Trophoblast cell (in vitro differentiated cells and primary cell): Measurements from ENCODE around the gene RAB13.
A peak's percentile ranks its signal among the peaks of the same experiment; 100 is the strongest.

Experiments
- DNase-seq, 2 donors: peaks; one replicate each; pipeline ENCODE4 v3.0.0-alpha.2; 2016
- H2AFZ ChIP-seq: 2 replicates; pipeline ENCODE4 v1.6.1; 2013; ENCODE audit warnings: low read length, moderate library complexity, mild to moderate bottlenecking; ENCODE audit not compliant: insufficient read depth, poor library complexity
- H2AK5ac ChIP-seq: 2 replicates; pipeline ENCODE4 v1.6.1; 2013; ENCODE audit warnings: mild to moderate bottlenecking, low read length
- H2BK120ac ChIP-seq: 2 replicates; pipeline ENCODE4 v1.6.1; 2013; ENCODE audit warnings: low read length, mild to moderate bottlenecking, moderate library complexity; ENCODE audit not compliant: insufficient read depth, poor library complexity
- H2BK12ac ChIP-seq: 2 replicates; pipeline ENCODE4 v1.6.1; 2013; ENCODE audit warnings: mild to moderate bottlenecking, low read length, moderate library complexity
- H2BK5ac ChIP-seq: 2 replicates; pipeline ENCODE4 v1.6.1; 2013; ENCODE audit warnings: low read length, low read depth, moderate library complexity, mild to moderate bottlenecking; ENCODE audit not compliant: poor library complexity
- H3K14ac ChIP-seq: 2 replicates; pipeline ENCODE4 v1.6.1; 2013; ENCODE audit warnings: mild to moderate bottlenecking, low read length
- H3K18ac ChIP-seq: 2 replicates; pipeline ENCODE4 v1.6.1; 2013; ENCODE audit warnings: mild to moderate bottlenecking, low read length
- H3K23ac ChIP-seq: 2 replicates; pipeline ENCODE4 v1.6.1; 2013; ENCODE audit warnings: low read length
- H3K27ac ChIP-seq: 2 replicates; pipeline ENCODE4 v1.5.1; 2013; ENCODE audit warnings: low read depth, mild to moderate bottlenecking, inconsistent platforms, low read length, moderate library complexity
- H3K27me3 ChIP-seq: 2 replicates; pipeline ENCODE4 v1.6.1; 2013; ENCODE audit warnings: inconsistent platforms, mild to moderate bottlenecking, low read length, moderate library complexity; ENCODE audit not compliant: insufficient read depth
- H3K36me3 ChIP-seq, 2 experiments: 1 replicate in 1 of 2; 2 replicates in 1 of 2; pipeline ENCODE4 v1.6.1; 2013; ENCODE audit warnings: low read length in 2 of 2, mild to moderate bottlenecking in 2 of 2, moderate library complexity in 1 of 2; ENCODE audit not compliant: insufficient read depth in 2 of 2, control insufficient read depth in 1 of 2
- H3K4ac ChIP-seq: 2 replicates; pipeline ENCODE4 v1.6.1; 2013; ENCODE audit warnings: low read depth, mild to moderate bottlenecking, low read length, moderate library complexity
- H3K4me1 ChIP-seq, 2 experiments: 1 replicate in 1 of 2; 2 replicates in 1 of 2; pipeline ENCODE4 v1.6.1; 2013; ENCODE audit warnings: low read length in 2 of 2, mild to moderate bottlenecking in 2 of 2, moderate library complexity in 1 of 2; ENCODE audit not compliant: insufficient read depth in 2 of 2, control insufficient read depth in 1 of 2
- H3K4me2 ChIP-seq: 2 replicates; pipeline ENCODE4 v1.6.1; 2013; ENCODE audit warnings: inconsistent platforms, mild to moderate bottlenecking, low read length, moderate library complexity
- H3K4me3 ChIP-seq: 2 replicates; pipeline ENCODE4 v1.5.1; 2013; ENCODE audit warnings: mild to moderate bottlenecking, low read depth, low read length, inconsistent platforms
- H3K79me1 ChIP-seq: one replicate; pipeline ENCODE4 v1.6.1; 2013; ENCODE audit warnings: low read length
- H3K79me2 ChIP-seq: 2 replicates; pipeline ENCODE4 v1.6.1; 2013; ENCODE audit warnings: low read length, mild to moderate bottlenecking; ENCODE audit not compliant: control insufficient read depth, insufficient read depth, poor library complexity
- H3K9ac ChIP-seq: 2 replicates; pipeline ENCODE4 v1.6.1; 2013; ENCODE audit warnings: mild to moderate bottlenecking, low read length
- H3K9me3 ChIP-seq: 2 replicates; pipeline ENCODE4 v1.6.1; 2013; ENCODE audit warnings: low read depth, mild to moderate bottlenecking, control low read depth, inconsistent platforms, low read length; ENCODE audit not compliant: insufficient read depth
- H4K12ac ChIP-seq: 2 replicates; pipeline ENCODE4 v1.6.1; 2013; ENCODE audit warnings: low read depth, mild to moderate bottlenecking, low read length, moderate library complexity
- H4K8ac ChIP-seq: 2 replicates; pipeline ENCODE4 v1.6.1; 2013; ENCODE audit warnings: low read depth, mild to moderate bottlenecking, low read length, moderate library complexity
- H4K91ac ChIP-seq: one replicate; pipeline ENCODE4 v1.6.1; 2013; ENCODE audit warnings: low read depth, mild to moderate bottlenecking, low read length, moderate library complexity
- WGBS: extraction: QIAGEN DNeasy Blood & Tissue Kit; methylation state at CpG from one replicate; pipeline ENCODE4 v1.1.7; 2013; ENCODE audit warnings: missing lambda C conversion rate; ENCODE audit not compliant: insufficient read length, insufficient coverage; ENCODE audit errors: extremely low coverage; 5-methylcytosine and 5-hydroxymethylcytosine counted together

RAB13 gene

DNA sequence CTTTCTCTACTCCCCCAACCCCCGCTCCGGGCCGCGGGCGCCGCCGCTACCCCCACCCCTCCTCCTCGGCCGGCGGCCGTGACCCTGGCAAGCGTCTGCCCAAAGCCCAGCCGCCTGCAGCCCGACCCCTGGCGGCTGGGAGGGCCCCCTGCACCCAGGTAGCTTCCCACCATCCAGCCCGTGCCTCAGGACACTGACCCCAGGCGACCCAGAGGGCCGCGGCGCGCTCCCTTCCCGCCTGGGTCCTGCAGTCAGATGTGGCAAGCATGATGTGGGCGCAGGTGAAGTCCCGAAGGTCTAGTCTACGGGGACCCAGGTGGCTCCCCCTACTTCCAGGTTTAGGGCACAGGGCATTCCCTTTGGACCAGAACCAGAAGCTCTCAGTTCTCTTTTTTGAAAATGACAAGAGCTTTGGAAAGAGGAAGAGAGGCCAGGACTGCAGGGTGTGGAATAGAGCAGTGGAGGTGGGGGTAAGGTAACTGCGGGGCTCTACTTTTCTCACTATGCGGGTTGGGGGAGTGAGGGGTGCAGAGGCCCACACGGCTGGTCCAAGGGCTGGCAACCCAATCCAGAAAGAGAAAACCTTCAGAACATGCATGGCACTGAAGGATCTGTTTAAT, 39.4 kb downstream of the RAB13 start, which contains the start of gene DENND4B:
DENND4B (minus strand) TSS at position 97 of the 620 bp plus-strand sequence. CDS start 2,344 bp downstream, outside the sequence.
- peak within 1 kb of the TSS; percentile 74 for H2BK120ac ChIP-seq
- H3K4me2 ChIP-seq, result peak within 1 kb of the TSS; percentile 91
- H3K4me1 ChIP-seq, result peaks cover 4 to 9% of the 10 kb centered on the region in 2 experiments
- peaks cover 40 to 53% of the 10 kb centered on the region in 2 experiments for H3K36me3 ChIP-seq
- peak within 1 kb of the TSS; percentile 72 for H3K9ac ChIP-seq
- peak; percentile 87 to 91 for DNase-seq
- peak within 1 kb of the TSS; percentile 57 for H3K27ac ChIP-seq
- WGBS, result no CpG with 5 or more reads among the region's 28 CpGs
- peak within 1 kb of the TSS; percentile 31 for H3K14ac ChIP-seq
- H2AFZ ChIP-seq, result peak within 1 kb of the TSS; percentile 89
- H2BK12ac ChIP-seq, result no peak within 1 kb of the TSS
- H3K18ac ChIP-seq, result peak within 1 kb of the TSS; percentile 97
- peak within 1 kb of the TSS; percentile 90 for H3K4me3 ChIP-seq
- H2AK5ac ChIP-seq, result peak within 1 kb of the TSS; percentile 8
- peak within 1 kb of the TSS; percentile 89 for H4K91ac ChIP-seq
- no peaks in the 10 kb centered on the region for H3K27me3 ChIP-seq
- H3K23ac ChIP-seq, result no peak within 1 kb of the TSS
- peaks cover 9% of the 10 kb centered on the region for H3K79me1 ChIP-seq
- H3K9me3 ChIP-seq, result peaks cover 1% of the 10 kb centered on the region
- peak within 1 kb of the TSS; percentile 25 for H3K4ac ChIP-seq
- H4K8ac ChIP-seq, result peak within 1 kb of the TSS; percentile 83
- H2BK5ac ChIP-seq, result peak within 1 kb of the TSS; percentile 68
- peaks cover 10% of the 10 kb centered on the region for H3K79me2 ChIP-seq
- H4K12ac ChIP-seq, result peak within 1 kb of the TSS; percentile 9

DNA sequence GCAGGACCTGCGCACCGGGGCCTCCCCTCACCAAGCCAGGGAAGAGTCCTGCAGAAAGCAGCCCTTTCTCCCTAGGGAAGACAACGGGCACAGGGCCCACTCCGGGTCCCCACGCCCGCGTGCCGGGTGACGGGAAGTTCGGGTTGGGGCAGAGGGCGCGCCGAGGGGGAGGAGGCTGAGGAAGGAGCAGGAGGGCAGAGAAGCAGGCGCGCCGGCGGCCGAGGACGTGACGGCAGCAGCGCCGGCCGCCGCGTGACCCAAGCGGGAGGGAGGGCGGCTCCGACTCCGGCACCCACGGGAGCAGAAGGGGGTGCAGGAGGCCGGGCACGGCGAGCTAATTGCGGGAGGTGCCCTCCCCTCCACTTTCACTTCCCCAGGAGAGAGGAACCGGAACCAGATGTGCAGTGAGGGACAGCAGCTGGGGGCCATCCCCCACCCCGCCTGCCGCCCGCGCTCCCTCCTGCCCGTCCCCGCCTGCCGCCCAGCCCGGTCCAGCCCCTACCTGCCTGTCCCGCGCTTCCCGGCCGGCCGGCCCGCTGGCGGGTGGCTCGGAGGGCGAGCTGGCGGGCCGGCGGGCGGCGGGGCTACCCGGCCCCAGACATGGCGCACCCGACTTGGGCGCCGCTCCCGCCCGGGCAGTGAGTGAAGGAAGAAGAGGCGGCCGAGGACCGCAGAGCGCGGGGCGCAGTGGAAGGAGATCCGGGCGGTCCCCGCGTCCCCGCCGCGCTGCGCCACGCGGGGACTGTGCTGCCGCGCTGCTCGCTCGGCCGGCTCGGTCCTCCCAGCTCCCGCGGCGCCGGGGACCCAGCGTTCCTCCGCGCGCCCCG, 40.1 kb downstream of the RAB13 start:
- peaks cover 10% of the 10 kb centered on the region for H3K79me2 ChIP-seq
- H3K4me1 ChIP-seq, result peaks cover 4 to 9% of the 10 kb centered on the region in 2 experiments
- H3K36me3 ChIP-seq, result peaks cover 39 to 51% of the 10 kb centered on the region in 2 experiments
- peak overlapping the region; percentile 57 for H3K27ac ChIP-seq
- no CpG with 5 or more reads among the region's 95 CpGs for WGBS
- H3K14ac ChIP-seq, result peak overlapping the region; percentile 31
- H3K23ac ChIP-seq, result no peak overlapping the region
- DNase-seq, result peak; percentile 53 to 70
- peak overlapping the region; percentile 83 for H4K8ac ChIP-seq
- peak overlapping the region; percentile 68 for H2BK5ac ChIP-seq
- H3K9ac ChIP-seq, result peak overlapping the region; percentile 72
- peak overlapping the region; percentile 89 for H4K91ac ChIP-seq
- H3K27me3 ChIP-seq, result no peaks in the 10 kb centered on the region
- H3K79me1 ChIP-seq, result peaks cover 9% of the 10 kb centered on the region
- H2BK120ac ChIP-seq, result peak overlapping the region; percentile 74
- peak overlapping the region; percentile 89 for H2AFZ ChIP-seq
- peak overlapping the region; percentile 9 for H4K12ac ChIP-seq
- peak overlapping the region; percentile 97 for H3K18ac ChIP-seq
- peak overlapping the region; percentile 8 for H2AK5ac ChIP-seq
- H3K4me2 ChIP-seq, result peak overlapping the region; percentile 91
- H3K4ac ChIP-seq, result peak overlapping the region; percentile 25
- peak overlapping the region; percentile 90 for H3K4me3 ChIP-seq
- H3K9me3 ChIP-seq, result peaks cover 1% of the 10 kb centered on the region
- no peak overlapping the region for H2BK12ac ChIP-seq

DNA sequence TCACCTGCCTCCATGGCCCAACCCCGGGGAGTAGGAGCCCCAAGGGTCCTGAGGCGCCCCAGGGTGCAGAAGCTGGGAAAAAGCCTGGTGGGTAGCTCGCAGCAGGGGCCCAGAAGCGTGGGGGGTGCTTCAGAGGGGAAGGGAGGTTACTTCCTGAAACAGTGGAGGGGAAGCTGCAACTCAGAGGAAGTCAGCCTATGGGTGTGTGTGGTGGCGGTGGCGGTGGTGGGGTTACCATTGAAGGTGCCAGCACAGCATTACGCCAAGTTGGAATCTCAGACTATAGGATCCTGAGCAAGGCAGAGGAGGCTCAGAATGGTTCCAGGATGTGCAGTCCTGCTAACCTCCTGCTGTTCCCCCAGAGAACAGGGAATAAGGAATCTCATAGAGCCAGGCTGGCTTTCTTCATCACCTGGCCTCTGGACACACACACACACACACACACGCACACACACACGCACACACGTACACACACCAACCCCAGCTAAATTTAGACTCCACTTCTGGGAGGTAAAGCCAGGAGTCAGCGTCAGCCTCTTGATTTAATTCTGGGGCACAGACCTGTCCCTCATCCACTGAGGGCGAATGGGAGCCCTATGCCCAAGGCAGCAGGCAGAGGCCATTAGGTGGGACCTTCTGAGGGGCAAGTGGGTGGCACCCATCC, 40.9 kb downstream of the RAB13 start:
- Histone ChIP-seq H3K23ac (no peak overlapping the region), H2BK120ac (no peak overlapping the region), H4K8ac (peak overlapping the region; percentile 83), H2BK12ac (no peak overlapping the region), H2AK5ac (peak overlapping the region; percentile 8), H3K4me2 (peak overlapping the region; percentile 91), H4K12ac (peak overlapping the region; percentile 9), H2AFZ (peak overlapping the region; percentile 89), H4K91ac (peak overlapping the region; percentile 89), H3K27ac (peak overlapping the region; percentile 57), H3K9me3 (peaks cover 1% of the 10 kb centered on the region), H3K79me2 (peaks cover 10% of the 10 kb centered on the region), H2BK5ac (no peak overlapping the region), H3K14ac (peak overlapping the region; percentile 31), H3K4ac (peak overlapping the region; percentile 27), H3K79me1 (peaks cover 9% of the 10 kb centered on the region), H3K36me3 (peaks cover 45 to 56% of the 10 kb centered on the region in 2 experiments), H3K4me3 (peak overlapping the region; percentile 90), H3K18ac (peak overlapping the region; percentile 13), H3K9ac (peak overlapping the region; percentile 72), H3K4me1 (peaks cover 4 to 9% of the 10 kb centered on the region in 2 experiments), H3K27me3 (no peaks in the 10 kb centered on the region)
- peak in 1 of 2 donors; percentile 30 for DNase-seq
- no CpG with 5 or more reads among the region's 12 CpGs for WGBS

GRCh38 chr1:153944827-153945117, 41.4 kb downstream of the RAB13 start:
- H3K79me2 ChIP-seq, result peaks cover 10% of the 10 kb centered on the region
- peaks cover 1% of the 10 kb centered on the region for H3K9me3 ChIP-seq
- peaks cover 4 to 9% of the 10 kb centered on the region in 2 experiments for H3K4me1 ChIP-seq
- no peak for DNase-seq
- H3K27ac ChIP-seq, result no peak overlapping the region
- WGBS, result no CpG with 5 or more reads among the region's 3 CpGs
- H3K23ac ChIP-seq, result no peak overlapping the region
- no peak overlapping the region for H3K4ac ChIP-seq
- H4K8ac ChIP-seq, result no peak overlapping the region
- no peak overlapping the region for H2AFZ ChIP-seq
- no peak overlapping the region for H3K4me3 ChIP-seq
- H2BK120ac ChIP-seq, result no peak overlapping the region
- no peaks in the 10 kb centered on the region for H3K27me3 ChIP-seq
- no peak overlapping the region for H3K14ac ChIP-seq
- no peak overlapping the region for H3K9ac ChIP-seq
- H2BK12ac ChIP-seq, result no peak overlapping the region
- H3K4me2 ChIP-seq, result no peak overlapping the region
- H2BK5ac ChIP-seq, result no peak overlapping the region
- peaks cover 9% of the 10 kb centered on the region for H3K79me1 ChIP-seq
- H2AK5ac ChIP-seq, result peak overlapping the region; percentile 1
- no peak overlapping the region for H3K18ac ChIP-seq
- no peak overlapping the region for H4K91ac ChIP-seq
- peaks cover 49 to 57% of the 10 kb centered on the region in 2 experiments for H3K36me3 ChIP-seq
- H4K12ac ChIP-seq, result no peak overlapping the region
